GM20000 (cell line): ENCODE results near the gene CH25H.
A peak's percentile ranks its signal among the peaks of the same experiment; 100 is the strongest.

ENCODE experiments used
- DNase-seq: peaks from one replicate; pipeline ENCODE4 v3.0.0; 2012; ENCODE audit warnings: low spot score
- CTCF ChIP-seq: IDR thresholded peaks from 2 replicates; pipeline ENCODE4 v1.5.1; 2012; ENCODE audit warnings: mild to moderate bottlenecking, control low read depth; ENCODE audit errors: extremely low read depth, missing control alignments

Gene CH25H

GRCh38 chr10:89216056-89216455 is 8.9 kb upstream of the CH25H start:
- no peak for TF ChIP-seq CTCF
- no peak for DNase-seq

GRCh38 chr10:89215511-89215910 is 8.4 kb upstream of the CH25H start:
- no peak for DNase-seq
- TF ChIP-seq CTCF, result no peak

GRCh38 chr10:89214566-89215165 is 7.5 kb upstream of the CH25H start:
- DNase-seq, result no peak
- no peak for TF ChIP-seq CTCF

GRCh38 chr10:89213191-89213808 is 6.2 kb upstream of the CH25H start:
- DNase-seq, result peak; percentile 52
- TF ChIP-seq CTCF, result peak; percentile 7

GRCh38 chr10:89210794-89211425 is 3.8 kb upstream of the CH25H start:
- DNase-seq, result no peak
- TF ChIP-seq CTCF, result no peak

GRCh38 chr10:89209718-89210117 is 2.6 kb upstream of the CH25H start:
- no peak for DNase-seq
- TF ChIP-seq CTCF, result no peak

GRCh38 chr10:89207801-89208551 is 859 bp upstream of the CH25H start:
- peak; percentile 29 for DNase-seq
- TF ChIP-seq CTCF, result no peak
